Adrenal gland (tissue), 12 donors: ENCODE measurements around the gene MYH9. TPM values are rescaled to one million over a fixed set of nuclear protein-coding genes. Genes with fewer than 3 reads are reported as not detected.
"Not testable (repeated sequence)": the region's sequence is repeated elsewhere in the genome, so short reads cannot be mapped to it uniquely, and the experiment has no call there.

Source experiments
- DNase-seq, 7 donors: peaks; one replicate each; pipeline ENCODE4 v3.0.0-alpha.2; 2019 to 2020
- H3K27ac ChIP-seq, 5 donors: fragments of 200-600 bp; sonication (generic) in 4 of 5; 1 replicate in 3 of 5; 2 replicates in 2 of 5; pipeline versions ENCODE4 v1.5.1 to v1.8.0; 2016 to 2020; ENCODE audit warnings: mild to moderate bottlenecking in 1 of 5
- H3K27me3 ChIP-seq: fragments of 200-600 bp; 2 replicates; pipeline ENCODE4 v1.8.0; 2021
- H3K36me3 ChIP-seq, 2 donors: fragments of 200-600 bp; replicated peaks in 1 of 2; 1 replicate in 1 of 2; 2 replicates in 1 of 2; pipeline versions ENCODE4 v1.5.1 to v1.8.0; 2018 to 2022
- H3K4me1 ChIP-seq, 2 donors: fragments of 200-600 bp; replicated peaks in 1 of 2; 1 replicate in 1 of 2; 2 replicates in 1 of 2; pipeline versions ENCODE4 v1.5.1 to v1.8.0; 2018 to 2021
- H3K4me3 ChIP-seq, 4 donors: fragments of 200-600 bp; sonication (generic) in 3 of 4; one replicate each; pipeline ENCODE4 v1.5.1; 2016 to 2018
- H3K9me3 ChIP-seq, 3 donors: fragments of 200-600 bp; sonication (generic) in 1 of 3; replicated peaks in 1 of 3; 1 replicate in 2 of 3; 2 replicates in 1 of 3; pipeline versions ENCODE4 v1.5.1 to v1.8.0; 2016 to 2021
- CTCF ChIP-seq, 6 experiments: fragments of 450-650 bp in 4 of 6; fragments of 200-600 bp in 2 of 6; sonication (generic) in 1 of 6; IDR thresholded peaks; 1 replicate in 5 of 6; 2 replicates in 1 of 6; pipeline versions ENCODE4 v1.5.1 to v1.8.0; 2016 to 2021; ENCODE audit warnings: antibody characterized with exemption in 6 of 6, mild to moderate bottlenecking in 2 of 6, moderate library complexity in 1 of 6
- POLR2A ChIP-seq, 2 donors: fragments of 450-650 bp; IDR thresholded peaks; one replicate each; pipeline ENCODE4 v1.6.1; 2017; ENCODE audit warnings: antibody characterized with exemption in 2 of 2, mild to moderate bottlenecking in 2 of 2, moderate library complexity in 1 of 2
- WGBS, 4 donors: extraction: QIAGEN DNeasy Blood & Tissue Kit in 2 of 4; methylation state at CpG; one replicate each; pipeline versions ENCODE4 v1.1.5 to v1.1.7; 2013 to 2017; 5-methylcytosine and 5-hydroxymethylcytosine counted together
- intact Hi-C, 2 donors: fragments of 100-400 bp; cut with DNase I; formaldehyde crosslinking; loops; one replicate each; pipeline versions ENCODE4 v1.14.1 to v1.15.0; 2022 to 2023
- polyA plus RNA-seq, 3 donors: library from polyadenylated mRNA; stranded (reverse); fragments of 200-250 nt in 2 of 3; fragments of 350-450 nt in 1 of 3; fragmentation: Illumina TruSeq in 1 of 3; extraction: RNeasy Lipid Tissue Mini Kit (QIAGEN cat#74804) in 1 of 3; gene quantifications; one replicate each; pipeline ENCODE4 v1.2.3, GENCODE V29; 2013 to 2014
- total RNA-seq, 9 donors: library from RNA; depleted of rRNA in 4 of 9; stranded (reverse); fragments of >200 nt in 4 of 9; fragments of 120-200 nt in 1 of 9; fragmentation: NEBNext Ultra II Directional in 1 of 9; extraction: Animal tissue kit (Norgen Biotek cat#: 25700) in 1 of 9; gene quantifications; one replicate each; pipeline versions ENCODE4 v1.1.0 to v1.2.4, GENCODE V29; 2013 to 2023
- donor health status: healthy with polysubstance abuse.
- donor health status: Bipolar disorder and iron deficiency.
- donor health status: DM: yes; HTN: yes; CAD: no.
- donor health status: DM: no; HTN: no; CAD: no.
- donor health status: DM: no; HTN: no; CAD: no.
- donor health status: DM: yes; HTN: yes; CAD: no.

MYH9 gene
- total and polyA plus RNA-seq, 12 donors = 96.2 to 427 (median 319) TPM

DNA sequence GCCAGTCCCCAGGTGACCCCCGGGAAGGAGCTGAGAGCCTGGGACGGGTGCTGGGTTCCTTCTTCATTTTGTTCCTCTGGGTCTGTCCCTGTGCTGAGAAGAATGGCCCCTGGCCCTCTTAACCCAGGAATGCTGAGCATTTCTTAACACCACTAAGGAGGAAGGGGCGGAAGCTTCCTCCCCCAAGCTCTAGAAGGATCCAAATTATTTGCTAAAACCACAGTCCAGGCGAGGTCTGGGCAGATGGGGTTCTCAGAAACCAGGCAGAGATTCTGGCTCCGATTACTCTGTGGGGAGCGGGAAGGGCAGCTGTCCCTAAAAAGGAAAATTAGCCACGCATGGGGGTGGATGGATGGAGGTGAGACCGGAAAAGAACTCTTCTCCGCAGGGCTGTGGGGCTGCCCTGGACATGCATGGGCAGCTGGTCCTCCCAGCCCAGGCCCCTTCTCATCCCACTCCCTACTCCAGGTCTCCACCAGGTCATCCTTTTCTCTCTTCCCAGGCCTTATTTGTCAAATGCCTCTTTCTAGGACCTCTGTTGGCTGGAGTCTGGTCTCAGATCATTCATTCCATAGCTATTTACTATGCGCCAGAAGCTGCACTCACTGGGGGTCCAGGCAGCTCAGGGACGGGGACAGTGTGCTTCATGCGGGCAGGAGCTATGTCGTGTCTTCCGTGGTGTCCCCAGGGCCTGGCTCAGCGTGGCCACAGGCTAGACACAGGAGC lies 45.0 kb upstream of the MYH9 start:
- Histone ChIP-seq H3K4me1 (peaks cover 0 to 7% of the 10 kb centered on the region in 2 donors), H3K27me3 (no peaks in the 10 kb centered on the region), H3K9me3 (no peaks in the 10 kb centered on the region), H3K36me3 (no peaks in the 10 kb centered on the region), H3K4me3 (no peak overlapping the region), H3K27ac (no peak overlapping the region)
- TF ChIP-seq POLR2A (IDR thresholded peaks at IDR 0.05) = no peak
- no peak for TF ChIP-seq CTCF (IDR thresholded peaks at IDR 0.05)
- 75 to 79% (median 78%) methylated on average over 13 to 15 of the region's 15 CpGs for WGBS, 4 donors
- DNase-seq = no peak
- intact Hi-C loops = no loop called here

DNA sequence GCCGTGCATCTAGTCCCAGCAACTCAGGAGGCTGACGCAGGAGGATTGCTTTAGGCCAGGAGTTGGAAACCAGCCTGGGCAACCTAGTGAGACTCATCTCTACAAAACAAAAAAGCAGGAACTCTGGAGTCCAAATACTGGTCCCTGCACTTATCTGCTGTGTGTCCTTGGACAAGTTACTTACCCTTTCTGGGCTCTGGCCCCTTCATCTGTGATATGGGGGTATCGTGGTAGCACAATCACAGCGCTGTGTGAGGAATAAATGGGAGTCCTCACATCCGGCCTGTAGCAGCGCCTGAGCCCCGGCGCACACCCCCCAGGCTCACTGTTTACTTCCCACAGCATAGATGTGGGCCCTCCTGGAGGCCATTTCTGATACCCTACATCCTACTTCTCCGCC lies 44.2 kb upstream of the MYH9 start:
- no peak for TF ChIP-seq POLR2A (IDR thresholded peaks at IDR 0.05)
- TF ChIP-seq CTCF (IDR thresholded peaks at IDR 0.05) = no peak
- no peak for DNase-seq
- Histone ChIP-seq H3K27me3 (no peaks in the 10 kb centered on the region), H3K9me3 (no peaks in the 10 kb centered on the region), H3K36me3 (no peaks in the 10 kb centered on the region), H3K4me1 (peaks cover 0 to 7% of the 10 kb centered on the region in 2 donors), H3K4me3 (no peak overlapping the region), H3K27ac (no peak overlapping the region)
- intact Hi-C loops = no loop called here
- 84 to 91% (median 87%) methylated on average over 3 to 9 of the region's 9 CpGs for WGBS, 4 donors

GRCh38 chr22:36430863-36431262 lies 43.1 kb upstream of the MYH9 start:
- Histone ChIP-seq H3K4me3 (no peak overlapping the region), H3K36me3 (no peaks in the 10 kb centered on the region), H3K27me3 (no peaks in the 10 kb centered on the region), H3K27ac (no peak overlapping the region), H3K4me1 (peaks cover 0 to 11% of the 10 kb centered on the region in 2 donors), H3K9me3 (no peaks in the 10 kb centered on the region)
- intact Hi-C loops = no loop called here
- no peak for TF ChIP-seq CTCF (IDR thresholded peaks at IDR 0.05)
- TF ChIP-seq POLR2A (IDR thresholded peaks at IDR 0.05) = no peak
- 60 to 84% (median 72%) methylated on average over 7 to 9 of the region's 9 CpGs for WGBS, 4 donors
- DNase-seq = no peak

DNA sequence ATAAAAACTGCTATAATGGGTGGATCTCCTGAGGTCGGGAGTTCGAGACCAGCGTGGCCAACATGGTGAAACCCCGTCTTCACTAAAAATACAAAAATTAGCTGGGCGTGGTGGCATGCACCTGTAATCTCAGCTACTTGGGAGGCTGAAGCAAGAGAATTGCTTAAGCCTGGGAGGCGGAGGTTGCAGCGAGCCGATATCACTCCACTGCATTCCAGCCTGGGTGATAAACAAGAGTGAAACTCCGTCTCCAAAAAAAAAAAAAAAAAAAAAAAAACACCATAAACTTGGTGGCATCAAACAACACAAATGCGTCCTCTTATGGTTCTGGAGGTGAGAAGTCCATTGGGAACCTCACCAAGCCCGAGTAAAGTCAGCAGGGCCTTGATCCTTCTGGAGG lies 40.2 kb upstream of the MYH9 start:
- H3K27me3 ChIP-seq, H3K4me1 ChIP-seq, DNase-seq, intact Hi-C loops, H3K27ac ChIP-seq, H3K9me3 ChIP-seq, H3K4me3 ChIP-seq, H3K36me3 ChIP-seq: not testable (repeated sequence)
- 86 to 92% (median 87%) methylated on average over 11 of the region's 11 CpGs for WGBS, 4 donors

DNA sequence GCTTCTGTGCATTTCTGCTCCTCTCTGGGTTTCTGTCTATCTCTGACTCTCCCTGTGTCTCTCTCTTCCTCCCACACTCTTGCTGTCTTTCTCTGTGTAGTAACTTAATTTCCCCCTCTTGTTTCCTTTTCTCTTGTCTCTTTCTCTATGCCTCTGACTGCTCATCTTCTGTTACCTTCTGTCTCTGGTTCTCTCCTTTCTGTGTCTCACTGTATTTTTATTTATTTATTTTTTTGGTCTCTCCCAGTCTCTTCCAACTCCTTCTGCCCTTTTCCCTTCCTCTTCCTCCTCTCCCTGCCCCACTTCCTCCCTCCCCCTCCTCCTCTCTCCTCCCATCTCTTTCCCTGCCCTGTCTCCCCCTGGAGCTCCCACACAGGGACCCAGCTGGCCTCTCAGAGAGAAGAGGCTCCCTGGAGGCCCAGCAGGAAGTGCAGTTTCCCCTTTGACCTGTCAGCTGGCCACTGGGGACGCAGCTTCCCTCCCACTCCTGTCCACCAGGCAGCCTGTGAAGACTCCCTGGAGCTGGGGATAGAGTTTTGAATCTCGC lies 38.3 kb upstream of the MYH9 start:
- Histone ChIP-seq H3K4me3 (no peak overlapping the region), H3K36me3 (no peaks in the 10 kb centered on the region), H3K27ac (peak overlapping the region in 1 of 5 donors; percentile 45), H3K4me1 (peaks cover 0 to 4% of the 10 kb centered on the region in 2 donors), H3K27me3 (no peaks in the 10 kb centered on the region), H3K9me3 (no peaks in the 10 kb centered on the region)
- intact Hi-C loops = no loop called here
- WGBS, 4 donors = 40 to 71% (median 59%) methylated on average over 1 to 2 of the region's 2 CpGs
- TF ChIP-seq POLR2A (IDR thresholded peaks at IDR 0.05) = no peak
- peak in 3 of 6 experiments; percentile 26 to 43 (median 40) for TF ChIP-seq CTCF (IDR thresholded peaks at IDR 0.05)
- DNase-seq = peak in 6 of 7 donors; percentile 41 to 68 (median 53)
